SK-N-MC (cell line): Measurements from ENCODE around the gene STX16.

Experiments used
- EZH2 ChIP-seq: fragments of 200-600 bp; sonication (generic); IDR thresholded peaks from one replicate; pipeline ENCODE4 v1.6.1; 2017; ENCODE audit warnings: antibody characterized with exemption
- POLR2AphosphoS5 ChIP-seq: IDR thresholded peaks from 2 replicates; pipeline ENCODE4 v1.6.1; 2012; ENCODE audit warnings: mild to moderate bottlenecking, low read depth, low read length, borderline replicate concordance

DNA sequence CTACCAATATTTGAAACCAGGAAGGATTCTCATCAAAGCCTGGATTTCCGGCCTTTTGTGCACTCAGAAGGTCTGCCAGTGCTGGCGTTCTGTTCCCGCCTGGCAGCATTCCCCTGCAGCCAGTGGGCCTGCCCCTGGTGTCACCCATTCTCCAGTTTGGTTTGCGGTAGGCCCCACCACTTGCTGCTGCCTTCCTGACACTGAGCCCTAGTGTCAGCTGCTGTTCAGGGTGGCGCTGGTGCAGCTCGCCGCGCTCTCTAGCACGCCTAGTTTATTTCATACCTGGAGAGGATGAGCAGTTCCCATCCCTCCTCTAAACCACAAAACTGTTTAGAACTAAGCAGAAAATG is 51.1 kb downstream of the STX16 start:
- TF ChIP-seq EZH2, result no peak
- TF ChIP-seq POLR2AphosphoS5, result no peak
